HG03558 (cell line): ENCODE results near the gene MAP3K7.

Experiments used
- ATAC-seq: cut with Tn5 transposase; IDR thresholded peaks from one replicate; pipeline ENCODE4 v1.9.1; 2021; ENCODE audit warnings: moderate number of reproducible peaks; ENCODE audit not compliant: unreplicated experiment; ENCODE audit errors: extremely low read depth

MAP3K7 gene

DNA sequence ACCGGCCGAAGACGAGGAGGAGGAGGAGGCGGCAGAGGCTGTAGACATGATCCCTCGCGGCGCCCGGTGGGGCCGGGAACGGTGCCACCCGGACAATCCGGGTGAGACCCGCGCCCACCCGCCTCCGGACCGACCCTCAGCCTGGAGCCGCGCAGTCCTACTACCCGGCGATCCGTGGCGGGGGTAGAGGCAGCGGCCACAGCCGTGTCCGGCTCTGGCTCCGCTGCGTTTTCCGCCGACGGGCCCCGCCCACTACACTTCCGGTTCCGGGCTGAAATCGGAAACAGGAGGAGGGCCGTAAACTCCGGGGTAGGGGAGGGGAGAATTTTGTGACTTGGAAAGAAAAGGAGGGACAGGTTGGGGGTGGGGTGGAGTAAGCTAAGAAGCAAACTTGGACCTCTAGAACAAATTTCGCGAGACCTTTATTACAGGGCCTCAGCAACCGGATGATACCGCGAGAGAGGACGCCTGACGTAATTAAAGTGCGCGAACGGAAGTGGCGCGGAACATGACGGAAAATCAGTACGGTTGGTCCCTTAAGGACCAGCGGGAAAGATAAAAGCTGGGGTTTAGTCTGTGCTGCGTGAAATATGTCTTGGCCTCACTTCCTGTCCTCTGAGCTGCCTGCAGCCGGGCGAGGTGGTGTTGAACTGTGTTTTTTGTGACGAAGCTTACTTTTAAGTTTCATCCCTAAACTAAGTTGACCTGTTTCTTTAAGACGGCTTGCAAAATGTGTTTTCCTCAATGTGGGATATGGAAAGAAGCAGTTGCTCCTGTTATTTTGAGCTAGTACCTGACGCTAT lies at the start of gene MAP3K7:
Gene MAP3K7, minus strand, starts transcription at position 237 of the 803 bp plus-strand sequence. Its CDS starts 189 bp downstream, at position 48.
- peak; percentile 82 for ATAC-seq

DNA sequence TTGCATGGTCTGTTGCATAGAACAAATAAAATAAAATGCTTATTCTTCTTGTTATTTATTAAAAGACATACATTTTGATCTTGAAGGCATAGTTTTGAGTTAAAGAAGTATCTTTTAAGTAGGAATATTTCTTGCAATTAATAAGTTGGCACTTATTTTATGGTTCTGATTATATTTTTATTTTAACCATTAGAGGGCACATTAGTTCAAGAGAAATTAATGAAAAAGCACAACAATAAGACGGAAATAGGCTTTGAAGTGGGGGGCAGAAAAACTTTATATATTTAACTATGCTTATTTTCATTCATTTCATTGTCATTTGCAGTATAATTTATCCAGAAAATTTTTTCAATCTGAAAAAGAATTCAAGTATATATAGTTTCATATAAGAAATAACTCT lies 44.2 kb upstream of the MAP3K7 start:
- no peak for ATAC-seq

DNA sequence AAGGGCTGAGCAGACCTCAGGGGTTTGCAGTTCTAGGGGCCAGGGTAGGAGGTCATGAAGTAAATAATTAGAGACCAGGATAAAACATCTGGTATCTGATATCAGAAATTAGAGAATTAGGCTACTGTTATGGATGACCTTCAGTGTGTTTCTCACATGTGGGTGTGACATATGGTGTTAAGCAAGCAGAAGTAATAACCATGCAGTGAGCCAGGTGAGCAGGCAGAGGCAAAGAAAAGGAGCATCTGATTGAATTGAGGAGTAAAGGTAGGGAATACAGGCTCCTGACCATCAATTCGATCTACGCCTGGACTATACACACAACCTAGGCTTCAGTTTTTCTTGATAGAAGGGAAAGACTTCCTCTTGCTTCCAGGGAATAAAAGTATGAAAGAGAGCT lies 34.7 kb upstream of the MAP3K7 start:
- ATAC-seq, result no peak

DNA sequence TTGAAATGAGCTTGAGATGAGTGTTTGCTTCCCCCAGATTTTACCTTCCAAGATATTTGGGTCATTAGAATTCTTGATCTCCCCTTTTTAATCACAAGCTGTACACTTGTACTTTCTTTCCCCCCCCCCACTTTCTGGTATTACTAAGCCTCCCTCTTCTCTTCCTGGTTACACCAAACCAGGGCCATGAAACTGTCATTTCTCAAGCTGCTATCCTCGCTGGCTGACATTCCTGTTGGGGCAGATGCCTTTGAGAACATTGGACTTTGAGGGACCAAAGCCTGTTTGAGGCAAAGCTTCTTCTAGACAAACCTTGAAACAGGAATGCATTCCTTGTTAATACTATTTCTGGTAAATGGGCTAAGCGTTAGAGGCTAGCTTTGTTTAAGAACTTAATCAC lies 32.3 kb upstream of the MAP3K7 start:
- ATAC-seq, result no peak

DNA sequence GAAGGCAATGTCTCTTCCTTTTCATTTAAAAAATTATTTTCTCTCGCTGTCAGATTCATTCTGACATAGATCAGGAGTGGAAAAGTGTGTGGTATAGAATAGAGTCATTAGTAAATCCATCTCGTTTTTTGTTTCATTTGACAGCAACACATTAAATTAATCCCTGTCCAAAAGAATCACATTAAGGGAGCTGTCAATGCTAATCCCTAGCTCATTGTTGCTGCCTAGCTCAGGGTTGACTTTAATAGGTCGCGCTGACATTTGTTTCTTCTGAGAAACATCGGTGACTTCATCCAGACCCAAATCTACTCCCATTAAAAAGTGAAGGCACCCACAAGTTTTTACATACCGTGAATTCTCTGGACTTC lies 25.4 kb upstream of the MAP3K7 start:
- no peak for ATAC-seq

DNA sequence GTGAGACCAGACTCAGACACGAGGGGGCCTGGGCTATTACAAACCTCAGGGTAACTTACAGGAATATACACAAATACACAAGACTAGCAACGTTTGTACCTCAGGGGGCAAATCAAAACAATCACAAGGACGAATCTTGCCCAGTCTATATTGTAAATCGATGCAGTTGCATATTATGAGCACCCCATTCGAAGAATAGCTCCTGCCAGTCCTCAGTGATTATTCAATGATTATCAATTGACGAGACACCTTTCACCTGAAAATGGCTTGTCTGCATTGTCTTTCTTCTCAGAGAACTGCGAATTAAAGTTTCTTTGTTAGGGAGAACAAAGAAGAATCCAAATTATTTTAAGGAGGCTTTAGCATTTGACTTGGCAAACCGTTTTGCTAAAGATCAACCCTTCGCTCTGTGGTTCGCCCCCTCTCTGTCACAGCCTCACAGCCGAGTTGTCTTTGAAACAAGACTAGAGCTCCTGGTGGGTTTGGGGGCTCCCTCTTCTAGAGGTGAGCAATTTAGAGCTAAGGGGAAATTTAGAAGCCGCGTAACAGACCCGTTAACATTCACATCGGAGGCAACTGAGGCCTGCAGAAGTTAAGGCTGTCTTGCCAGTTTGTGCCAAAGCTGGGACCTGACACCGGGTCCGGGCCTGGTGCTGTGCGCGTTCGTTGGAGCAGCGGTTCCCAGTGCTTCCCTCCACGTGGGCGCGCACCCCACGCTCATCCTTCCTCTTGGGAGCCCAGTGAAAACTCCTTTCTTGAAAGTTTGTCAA lies 24.9 kb upstream of the MAP3K7 start:
- no peak for ATAC-seq

- no peak for ATAC-seq
Observed at GRCh38 chr6:90610751-90611542, 24.1 kb upstream of the MAP3K7 start.

GRCh38 chr6:90610301-90610750 lies 23.5 kb upstream of the MAP3K7 start:
- no peak for ATAC-seq

DNA sequence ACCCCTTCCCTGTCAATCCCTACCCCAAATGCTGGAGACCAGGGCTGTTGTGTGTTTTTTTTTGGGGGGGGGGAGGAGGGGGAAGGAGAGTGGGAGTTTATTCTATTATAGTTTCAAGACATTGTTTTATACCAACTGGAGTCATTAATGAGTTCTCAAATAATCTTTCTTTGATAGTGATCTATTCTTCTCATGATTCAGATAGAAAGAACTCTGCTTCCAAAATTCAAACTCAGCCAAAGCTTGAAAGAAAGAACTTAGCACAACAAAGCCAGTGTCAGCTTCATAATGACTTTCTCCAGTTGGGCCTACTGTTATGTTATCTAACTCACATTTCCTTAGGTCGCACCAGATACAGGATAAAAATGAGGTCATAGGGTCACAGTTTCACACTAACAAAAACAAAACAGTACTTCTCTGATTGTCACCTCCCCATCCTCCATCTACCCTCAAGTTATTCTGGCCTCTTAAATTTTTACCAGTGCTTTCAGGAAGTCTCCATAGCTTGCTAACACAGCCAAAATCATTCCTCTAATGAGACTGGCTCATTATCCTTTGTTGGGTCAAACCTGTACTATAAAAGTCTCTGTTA lies 19.0 kb upstream of the MAP3K7 start:
- ATAC-seq, result no peak

DNA sequence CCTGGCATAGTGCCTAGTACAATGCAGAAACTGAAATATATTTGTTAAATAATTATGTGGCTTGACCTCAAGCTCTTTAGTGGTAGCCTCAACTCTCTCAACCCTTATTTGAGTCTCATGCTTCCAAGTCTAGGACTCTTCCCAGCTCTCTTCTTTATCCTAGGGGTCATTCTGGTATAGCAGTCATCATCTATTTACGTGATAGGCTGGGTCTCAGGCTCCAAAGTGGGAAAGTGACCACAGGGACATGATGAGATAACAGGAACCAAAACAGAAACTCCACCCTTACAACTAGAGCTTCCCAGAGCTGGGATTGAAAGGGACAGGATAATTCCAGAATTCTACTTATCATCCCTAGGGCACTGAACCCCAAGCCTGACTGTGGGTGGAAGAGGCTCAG lies 17.7 kb upstream of the MAP3K7 start:
- no peak for ATAC-seq

DNA sequence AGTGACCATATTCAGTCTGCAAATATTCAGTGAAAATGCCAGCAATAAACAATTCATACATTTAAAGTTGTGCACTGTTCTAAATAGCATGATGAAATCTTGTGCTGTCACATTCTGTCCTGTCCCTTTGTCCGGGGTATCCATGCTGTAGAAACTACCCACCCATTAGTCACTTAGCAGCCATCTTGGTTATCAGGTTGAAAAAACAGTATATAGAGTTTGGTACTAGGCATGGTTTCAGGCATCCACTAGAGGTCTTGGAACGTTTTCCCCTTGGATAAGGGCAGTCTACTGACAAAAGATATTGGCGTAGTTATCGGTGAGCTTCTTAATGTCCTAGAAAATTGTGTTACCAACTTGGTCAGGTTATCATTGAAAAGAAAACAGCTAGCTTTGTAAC lies 12.3 kb upstream of the MAP3K7 start:
- no peak for ATAC-seq

GRCh38 chr6:90598192-90598951 lies 11.5 kb upstream of the MAP3K7 start:
- ATAC-seq, result no peak

DNA sequence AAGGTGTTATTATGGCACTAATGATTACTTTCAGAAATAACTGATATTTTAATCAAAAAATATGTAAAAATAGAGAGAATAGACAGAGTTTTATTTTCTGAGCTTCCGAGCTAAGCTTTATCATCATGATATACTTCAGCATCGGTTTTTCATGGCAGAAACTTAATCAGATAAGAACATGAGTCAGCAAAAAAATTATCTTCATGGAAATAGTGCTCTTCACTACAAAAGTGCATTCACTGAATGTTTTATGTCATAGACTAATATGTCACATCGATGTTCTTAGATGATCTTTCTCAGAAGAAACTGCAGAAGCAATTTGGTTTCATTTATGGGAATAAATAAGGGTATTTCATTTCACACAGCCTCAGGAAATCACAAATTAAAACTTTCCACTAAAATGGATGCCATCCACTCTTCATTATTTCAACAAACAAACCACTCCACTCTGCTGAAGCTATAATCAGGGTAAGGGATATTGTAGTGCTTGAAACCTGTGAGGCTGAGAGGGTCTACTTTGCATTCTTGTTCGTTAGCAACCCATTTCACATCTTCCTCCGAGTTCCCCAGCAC lies 10.2 kb upstream of the MAP3K7 start:
- ATAC-seq, result no peak

DNA sequence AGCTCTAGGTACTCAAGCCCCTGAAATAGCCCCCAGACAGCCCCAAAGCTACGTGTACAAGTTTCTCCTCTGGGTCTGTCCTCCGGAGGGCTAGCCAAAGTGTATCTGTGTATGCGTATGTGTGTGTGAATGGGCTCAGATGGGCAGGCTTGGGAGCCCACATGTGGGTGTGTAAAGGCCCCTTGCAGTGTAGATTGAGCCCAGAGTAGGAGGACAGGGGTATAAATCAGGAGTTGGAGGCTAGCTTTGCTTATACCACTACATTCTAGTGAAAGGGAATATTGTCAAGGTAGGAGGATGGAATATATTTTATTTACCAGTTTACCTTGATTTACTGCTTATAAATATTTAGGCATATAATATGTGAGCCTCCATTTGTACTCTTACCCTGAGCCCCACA lies 9.0 kb upstream of the MAP3K7 start:
- no peak for ATAC-seq

- ATAC-seq, result no peak
Observed at GRCh38 chr6:90586546-90586835, 381 bp downstream of the MAP3K7 start.

- no peak for ATAC-seq
Observed at GRCh38 chr6:90584636-90585255, 2.1 kb downstream of the MAP3K7 start.

DNA sequence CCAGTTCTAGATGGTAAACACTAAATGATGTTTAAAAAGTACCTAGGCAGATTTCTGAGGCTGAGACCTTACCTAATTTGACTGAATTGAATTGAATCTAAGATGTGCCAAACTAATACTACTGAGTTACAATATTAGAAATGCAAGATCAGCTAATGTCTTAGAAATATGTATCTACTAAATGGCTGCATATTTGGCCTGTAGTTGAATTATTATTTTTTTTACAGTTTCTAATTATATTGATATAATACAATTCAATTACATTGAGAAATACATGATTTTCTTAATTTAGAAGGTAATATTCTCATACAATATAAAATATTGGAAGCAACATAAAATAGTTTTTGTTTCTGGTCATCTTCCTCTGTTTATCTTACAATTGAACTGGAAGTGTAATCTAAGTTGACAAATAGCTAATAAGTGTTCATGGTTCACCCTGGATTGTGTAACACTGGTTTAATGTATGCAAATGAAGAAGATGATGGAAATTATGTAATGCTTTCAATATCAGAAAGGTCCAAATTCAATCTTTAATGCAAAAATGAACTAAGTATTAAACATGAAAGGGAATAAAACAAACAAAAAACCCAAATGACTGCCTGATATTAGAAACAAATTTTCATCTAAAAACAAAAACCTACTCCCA lies 2.9 kb downstream of the MAP3K7 start:
- no peak for ATAC-seq

GRCh38 chr6:90583179-90583835 lies 3.6 kb downstream of the MAP3K7 start:
- ATAC-seq, result no peak
